Measurements from ENCODE around the gene CTNNA2.

The CTNNA2 gene

GRCh38 chr2:79686884-79687283 is 174.0 kb downstream of the CTNNA2 start:
- Histone ChIP-seq H3K4me3 (ENCODE audit: low read depth, low read length) (no peak overlapping the region), H3K36me3 (replicated peaks) (no peaks in the 10 kb centered on the region), H3K27ac (no peak overlapping the region), H3K27me3 (replicated peaks) (no peaks in the 10 kb centered on the region)
- no peak for DNase-seq
- in situ Hi-C loops (cut with HindIII; ENCODE audit: low pct_ligation_motif_present, low sequenced_read_pairs), result no loop called here
- TF ChIP-seq CTCF (IDR thresholded peaks at IDR 0.05; ENCODE audit: low read depth, low read length, missing control alignments), result no peak

GRCh38 chr2:79695248-79695647 is 182.4 kb downstream of the CTNNA2 start:
- no peak overlapping the region for H3K27ac ChIP-seq
- no peak overlapping the region for H3K4me3 ChIP-seq (ENCODE audit: low read depth, low read length)
- in situ Hi-C loops (cut with HindIII; ENCODE audit: low pct_ligation_motif_present, low sequenced_read_pairs), result no loop called here
- TF ChIP-seq CTCF (IDR thresholded peaks at IDR 0.05; ENCODE audit: low read depth, low read length, missing control alignments), result no peak
- no peaks in the 10 kb centered on the region for H3K36me3 ChIP-seq (replicated peaks)
- H3K27me3 ChIP-seq (replicated peaks), result no peaks in the 10 kb centered on the region
- no peak for DNase-seq

- H3K27me3 ChIP-seq (replicated peaks), result no peaks in the 10 kb centered on the region
- no peak overlapping the region for H3K4me3 ChIP-seq (ENCODE audit: low read depth, low read length)
- in situ Hi-C loops (cut with HindIII; ENCODE audit: low pct_ligation_motif_present, low sequenced_read_pairs), result no loop called here
- TF ChIP-seq CTCF (IDR thresholded peaks at IDR 0.05; ENCODE audit: low read depth, low read length, missing control alignments), result no peak
- H3K36me3 ChIP-seq (replicated peaks), result no peaks in the 10 kb centered on the region
- no peak overlapping the region for H3K27ac ChIP-seq
- DNase-seq, result no peak
Measured at GRCh38 chr2:79697200-79697599, 184.3 kb downstream of the CTNNA2 start.

GRCh38 chr2:79700651-79701050 is 187.8 kb downstream of the CTNNA2 start:
- Histone ChIP-seq H3K4me3 (ENCODE audit: low read depth, low read length) (no peak overlapping the region), H3K27me3 (replicated peaks) (no peaks in the 10 kb centered on the region), H3K36me3 (replicated peaks) (no peaks in the 10 kb centered on the region), H3K27ac (no peak overlapping the region)
- TF ChIP-seq CTCF (IDR thresholded peaks at IDR 0.05; ENCODE audit: low read depth, low read length, missing control alignments), result no peak
- in situ Hi-C loops (cut with HindIII; ENCODE audit: low pct_ligation_motif_present, low sequenced_read_pairs), result no loop called here
- no peak for DNase-seq

GRCh38 chr2:79702905-79703304 is 190.1 kb downstream of the CTNNA2 start:
- no peaks in the 10 kb centered on the region for H3K27me3 ChIP-seq (replicated peaks)
- in situ Hi-C loops (cut with HindIII; ENCODE audit: low pct_ligation_motif_present, low sequenced_read_pairs), result no loop called here
- no peak overlapping the region for H3K4me3 ChIP-seq (ENCODE audit: low read depth, low read length)
- H3K36me3 ChIP-seq (replicated peaks), result no peaks in the 10 kb centered on the region
- TF ChIP-seq CTCF (IDR thresholded peaks at IDR 0.05; ENCODE audit: low read depth, low read length, missing control alignments), result no peak
- H3K27ac ChIP-seq, result no peak overlapping the region
- DNase-seq, result no peak

- Histone ChIP-seq H3K4me3 (ENCODE audit: low read depth, low read length) (no peak overlapping the region), H3K27me3 (replicated peaks) (no peaks in the 10 kb centered on the region), H3K36me3 (replicated peaks) (no peaks in the 10 kb centered on the region), H3K27ac (no peak overlapping the region)
- in situ Hi-C loops (cut with HindIII; ENCODE audit: low pct_ligation_motif_present, low sequenced_read_pairs), result no loop called here
- no peak for DNase-seq
- TF ChIP-seq CTCF (IDR thresholded peaks at IDR 0.05; ENCODE audit: low read depth, low read length, missing control alignments), result no peak
Measured at GRCh38 chr2:79711098-79711497, 198.2 kb downstream of the CTNNA2 start.

Data from brain microvascular endothelial cell (primary cell).